DMS114 treated with DMSO at 0.1 percent for 48 hours (cell line): ENCODE data around the gene FADS6.

Source experiments
- DNase-seq: peaks from one replicate; lab custom pipeline; 2025; ENCODE audit not compliant: unreplicated experiment; lab: John Stamatoyannopoulos, UW

Gene FADS6

DNA sequence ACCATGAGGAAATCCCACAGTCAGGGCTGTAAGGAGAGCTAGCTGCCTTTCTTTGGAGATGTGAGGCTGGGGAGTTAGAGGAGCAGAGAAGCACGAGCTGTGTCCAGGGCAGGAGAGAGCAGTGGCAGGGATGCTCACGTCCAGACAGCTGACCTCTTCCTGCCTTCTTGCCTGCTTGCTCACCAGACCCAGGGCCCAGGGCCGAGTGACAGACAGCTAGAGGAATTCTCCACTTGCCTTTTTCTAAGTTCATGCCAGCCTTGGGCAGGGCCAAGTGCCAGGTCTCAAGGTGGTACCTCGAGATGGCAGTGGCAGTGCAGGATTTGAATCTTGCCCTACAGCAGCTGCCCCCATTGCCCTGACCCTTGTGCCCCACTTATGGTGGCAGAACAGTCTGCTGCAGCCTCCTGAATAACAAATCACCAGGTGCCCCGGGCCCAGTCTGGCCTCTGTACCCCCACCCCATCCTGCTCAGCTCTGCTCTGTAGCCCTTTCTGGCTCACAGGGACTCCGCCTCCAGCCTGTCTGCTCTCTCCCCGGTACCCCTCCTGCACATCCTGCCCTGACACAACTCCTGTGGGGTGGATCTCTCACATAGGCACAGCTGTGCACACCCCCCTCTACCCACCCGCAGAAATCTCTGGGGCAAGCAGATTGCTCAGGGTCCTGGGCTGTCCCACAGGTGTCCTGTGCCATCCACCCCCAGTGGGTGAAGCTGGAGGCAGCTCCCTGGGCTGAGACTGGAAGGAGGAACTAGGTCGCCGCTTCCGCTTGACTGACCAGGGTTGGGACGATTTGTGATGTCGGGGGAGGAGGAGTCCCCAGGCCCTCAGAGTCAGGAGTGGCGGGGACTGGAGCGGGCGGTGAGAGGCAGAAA is 59.7 kb downstream of the FADS6 start:
- DNase-seq: no peak

DNA sequence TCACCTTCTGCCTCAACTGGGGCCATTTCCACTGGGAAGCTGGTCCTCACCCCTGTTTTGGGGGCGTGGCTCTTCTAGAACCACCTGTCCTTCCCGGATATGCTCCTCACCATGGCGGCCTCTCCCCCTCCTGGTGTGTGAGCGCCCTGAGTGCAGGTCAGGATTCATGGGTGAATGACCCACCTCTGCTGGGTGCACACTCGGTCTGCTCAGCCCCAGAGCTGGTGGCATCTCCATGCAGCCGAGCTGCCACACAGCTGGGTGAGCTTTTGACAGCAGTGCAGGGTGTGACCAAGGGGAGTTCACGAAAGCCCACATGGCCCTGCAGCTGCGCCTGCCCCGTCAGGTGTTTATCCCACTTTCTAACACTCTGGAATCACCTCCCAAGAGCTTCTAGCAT is 61.0 kb downstream of the FADS6 start:
- DNase-seq: no peak

DNA sequence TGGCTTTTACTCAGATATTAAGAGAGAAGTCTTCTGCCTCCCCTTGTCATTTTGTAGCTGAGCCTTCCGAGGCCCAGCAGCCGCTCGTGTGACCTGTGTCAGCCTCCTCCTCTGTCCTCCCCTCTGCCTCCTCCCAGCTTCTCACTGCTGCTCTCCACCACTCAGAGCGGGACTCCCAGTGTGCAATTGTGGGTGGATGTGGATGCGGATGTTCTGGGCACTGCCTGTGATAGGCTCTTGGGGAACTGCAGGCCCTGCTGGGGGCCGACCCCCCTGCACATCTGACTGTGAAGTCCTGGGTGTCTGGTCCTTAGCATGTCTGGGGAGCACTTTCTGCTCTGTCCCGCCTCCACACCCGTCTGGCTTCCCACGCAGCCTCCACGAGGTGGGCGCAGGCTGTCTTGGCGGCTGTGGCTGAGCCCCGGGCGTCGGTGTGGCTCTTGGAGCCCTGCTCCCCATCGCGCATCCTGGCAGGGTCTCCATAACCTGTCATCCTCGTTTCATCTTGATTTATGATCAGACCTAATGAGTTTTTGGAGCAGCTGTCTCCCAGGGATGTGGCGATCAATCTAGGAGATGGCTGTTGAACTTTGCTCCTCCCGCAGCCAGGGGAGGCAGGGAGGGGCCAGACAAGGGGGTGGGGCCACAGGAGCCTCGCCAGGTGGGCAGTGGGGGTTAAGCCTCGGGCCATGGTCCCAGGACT is 61.8 kb downstream of the FADS6 start:
- no peak for DNase-seq

DNA sequence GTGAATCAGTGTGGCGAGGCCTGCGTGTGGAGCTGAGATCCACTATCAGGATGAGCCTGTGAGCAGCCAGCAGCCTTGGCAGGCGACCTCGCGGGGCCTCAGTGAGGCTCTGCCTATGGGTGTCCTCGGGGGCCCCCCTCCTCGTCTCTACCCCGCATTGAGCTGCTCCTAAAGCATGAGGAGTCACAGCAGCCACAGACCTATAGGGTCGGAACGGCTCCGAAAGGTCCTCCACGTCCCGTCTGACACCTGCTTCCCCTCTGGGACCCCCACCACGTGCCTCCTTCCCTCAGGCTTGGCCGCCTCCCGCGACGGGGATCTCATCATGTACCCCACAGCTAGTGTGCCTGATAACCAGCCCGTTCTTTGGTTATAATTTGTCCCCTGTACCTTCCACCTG is 62.6 kb downstream of the FADS6 start:
- no peak for DNase-seq

DNA sequence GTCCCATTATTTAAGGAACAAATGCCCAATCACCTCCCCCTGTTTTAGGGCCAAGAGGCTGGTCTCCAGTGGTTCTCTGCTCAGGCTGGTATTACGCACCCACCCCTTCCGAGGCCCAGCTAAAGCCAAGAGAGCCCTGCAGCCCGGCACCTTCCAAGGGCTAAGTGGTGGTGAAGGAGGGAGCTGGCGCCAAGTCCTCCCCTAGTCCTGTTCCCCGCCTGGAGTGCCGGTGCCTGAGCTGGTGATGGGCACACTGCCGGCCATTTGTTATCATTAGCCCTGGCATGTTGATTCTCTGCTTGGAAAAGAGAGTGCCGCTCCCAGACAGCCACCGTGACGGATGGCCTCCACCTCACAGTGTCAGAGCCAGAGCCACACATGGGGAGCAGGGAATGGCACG is 65.6 kb downstream of the FADS6 start:
- DNase-seq: no peak
